HTR-8/SVneo (cell line): Measurements from ENCODE around the gene ACP4.

Source experiments
- DNase-seq: peaks from one replicate; pipeline ENCODE4 v3.0.0; 2011; ENCODE audit warnings: low spot score, mixed read lengths; ENCODE audit not compliant: insufficient read length
- FAIRE-seq: peaks from 2 replicates; lab custom pipeline; 2011; peaks lifted over from hg19 to GRCh38; lab: Jason Lieb, UNC

ACP4 gene

GRCh38 chr19:50838239-50838638 lies 48.0 kb downstream of the ACP4 start:
- DNase-seq = no peak
- no peak for FAIRE-seq

GRCh38 chr19:50839712-50840655 lies 49.8 kb downstream of the ACP4 start:
- FAIRE-seq (no peak), DNase-seq (no peak)

- FAIRE-seq (no peak), DNase-seq (no peak)
Measured at GRCh38 chr19:50842130-50842529, 51.9 kb downstream of the ACP4 start.

GRCh38 chr19:50843205-50843604 lies 53.0 kb downstream of the ACP4 start:
- no peak for FAIRE-seq
- no peak for DNase-seq

GRCh38 chr19:50843701-50844221 lies 53.5 kb downstream of the ACP4 start:
- DNase-seq = no peak
- no peak for FAIRE-seq

- DNase-seq (no peak), FAIRE-seq (no peak)
Measured at GRCh38 chr19:50844296-50844935, 54.2 kb downstream of the ACP4 start.
